Chondrocyte (in vitro differentiated cells): ENCODE measurements around the gene ZIC5. TPM values are rescaled to one million over a fixed set of nuclear protein-coding genes. Genes with fewer than 3 reads are reported as not detected.

Source experiments
- DNase-seq: peaks from one replicate; pipeline ENCODE4 v3.0.0; 2021; ENCODE audit warnings: mixed read lengths, low spot score
- H3K27ac Mint-ChIP-seq: one replicate; pipeline ENCODE4 v1.8.0; 2021; ENCODE audit warnings: mild to moderate bottlenecking, moderate library complexity, mixed read lengths; ENCODE audit not compliant: unreplicated experiment
- H3K27me3 Mint-ChIP-seq: 2 replicates; pipeline ENCODE4 v1.8.0; 2021; ENCODE audit warnings: low read depth, mixed read lengths
- H3K36me3 Mint-ChIP-seq: 2 replicates; pipeline ENCODE4 v1.8.0; 2021; ENCODE audit warnings: low read depth, mixed read lengths
- H3K4me1 Mint-ChIP-seq: 2 replicates; pipeline ENCODE4 v1.8.0; 2021; ENCODE audit warnings: low read depth, mild to moderate bottlenecking, mixed read lengths
- H3K4me3 Mint-ChIP-seq: one replicate; pipeline ENCODE4 v1.8.0; 2021; ENCODE audit warnings: mild to moderate bottlenecking, moderate library complexity, mixed read lengths; ENCODE audit not compliant: unreplicated experiment
- H3K9me3 Mint-ChIP-seq: 2 replicates; pipeline ENCODE4 v1.8.0; 2021; ENCODE audit warnings: low read depth, mixed read lengths
- CTCF ChIP-seq: fragments of 200-600 bp; sonication (generic); IDR thresholded peaks from 2 replicates; pipeline ENCODE4 v1.5.0; 2021; ENCODE audit warnings: antibody characterized with exemption, mild to moderate bottlenecking, moderate library complexity
- total RNA-seq: library from RNA; stranded (reverse); gene quantifications from 3 replicates; pipeline ENCODE4 v1.2.1, GENCODE V29; 2021

The ZIC5 gene
- total RNA-seq, 1 donor from 2014 or later, result 3.1 TPM

GRCh38 chr13:99935772-99936171 lies 35.8 kb downstream of the ZIC5 start:
- Mint-ChIP-seq H3K4me1 (no peaks in the 10 kb centered on the region), H3K4me3 (no peak overlapping the region), H3K27ac (no peak overlapping the region), H3K9me3 (no peaks in the 10 kb centered on the region), H3K36me3 (no peaks in the 10 kb centered on the region), H3K27me3 (peaks cover 3% of the 10 kb centered on the region)
- peak; percentile 36 for TF ChIP-seq CTCF
- no peak for DNase-seq

- H3K36me3 Mint-ChIP-seq, result no peaks in the 10 kb centered on the region
- H3K4me3 Mint-ChIP-seq, result no peak overlapping the region
- H3K4me1 Mint-ChIP-seq, result no peaks in the 10 kb centered on the region
- no peaks in the 10 kb centered on the region for H3K9me3 Mint-ChIP-seq
- no peak for DNase-seq
- no peak overlapping the region for H3K27ac Mint-ChIP-seq
- no peak for TF ChIP-seq CTCF
- H3K27me3 Mint-ChIP-seq, result peaks cover 3% of the 10 kb centered on the region
Observed at GRCh38 chr13:99932912-99933311, 38.7 kb downstream of the ZIC5 start.

- no peaks in the 10 kb centered on the region for H3K36me3 Mint-ChIP-seq
- DNase-seq, result no peak
- no peak for TF ChIP-seq CTCF
- H3K4me1 Mint-ChIP-seq, result no peaks in the 10 kb centered on the region
- peaks cover 6% of the 10 kb centered on the region for H3K27me3 Mint-ChIP-seq
- H3K4me3 Mint-ChIP-seq, result no peak overlapping the region
- H3K9me3 Mint-ChIP-seq, result no peaks in the 10 kb centered on the region
- no peak overlapping the region for H3K27ac Mint-ChIP-seq
Observed at GRCh38 chr13:99930925-99931324, 40.6 kb downstream of the ZIC5 start.

- Mint-ChIP-seq H3K9me3 (no peaks in the 10 kb centered on the region), H3K36me3 (no peaks in the 10 kb centered on the region), H3K27ac (peak overlapping the region; percentile 51), H3K4me3 (no peak overlapping the region), H3K27me3 (peaks cover 4% of the 10 kb centered on the region), H3K4me1 (no peaks in the 10 kb centered on the region)
- TF ChIP-seq CTCF, result no peak
- DNase-seq, result no peak
Observed at GRCh38 chr13:99929866-99930265, 41.7 kb downstream of the ZIC5 start.

GRCh38 chr13:99926014-99926731 lies 45.4 kb downstream of the ZIC5 start:
- Mint-ChIP-seq H3K27me3 (peaks cover 4% of the 10 kb centered on the region), H3K9me3 (no peaks in the 10 kb centered on the region), H3K36me3 (no peaks in the 10 kb centered on the region), H3K27ac (no peak overlapping the region), H3K4me3 (no peak overlapping the region), H3K4me1 (no peaks in the 10 kb centered on the region)
- no peak for DNase-seq
- no peak for TF ChIP-seq CTCF
